ENCODE measurements around the gene VWA3A. TPM values are rescaled to one million over a fixed set of nuclear protein-coding genes. Genes with fewer than 3 reads are reported as not detected.
"Not testable (repeated sequence)": the region's sequence is repeated elsewhere in the genome, so short reads cannot be mapped to it uniquely, and the experiment has no call there.

The VWA3A gene, protein sequence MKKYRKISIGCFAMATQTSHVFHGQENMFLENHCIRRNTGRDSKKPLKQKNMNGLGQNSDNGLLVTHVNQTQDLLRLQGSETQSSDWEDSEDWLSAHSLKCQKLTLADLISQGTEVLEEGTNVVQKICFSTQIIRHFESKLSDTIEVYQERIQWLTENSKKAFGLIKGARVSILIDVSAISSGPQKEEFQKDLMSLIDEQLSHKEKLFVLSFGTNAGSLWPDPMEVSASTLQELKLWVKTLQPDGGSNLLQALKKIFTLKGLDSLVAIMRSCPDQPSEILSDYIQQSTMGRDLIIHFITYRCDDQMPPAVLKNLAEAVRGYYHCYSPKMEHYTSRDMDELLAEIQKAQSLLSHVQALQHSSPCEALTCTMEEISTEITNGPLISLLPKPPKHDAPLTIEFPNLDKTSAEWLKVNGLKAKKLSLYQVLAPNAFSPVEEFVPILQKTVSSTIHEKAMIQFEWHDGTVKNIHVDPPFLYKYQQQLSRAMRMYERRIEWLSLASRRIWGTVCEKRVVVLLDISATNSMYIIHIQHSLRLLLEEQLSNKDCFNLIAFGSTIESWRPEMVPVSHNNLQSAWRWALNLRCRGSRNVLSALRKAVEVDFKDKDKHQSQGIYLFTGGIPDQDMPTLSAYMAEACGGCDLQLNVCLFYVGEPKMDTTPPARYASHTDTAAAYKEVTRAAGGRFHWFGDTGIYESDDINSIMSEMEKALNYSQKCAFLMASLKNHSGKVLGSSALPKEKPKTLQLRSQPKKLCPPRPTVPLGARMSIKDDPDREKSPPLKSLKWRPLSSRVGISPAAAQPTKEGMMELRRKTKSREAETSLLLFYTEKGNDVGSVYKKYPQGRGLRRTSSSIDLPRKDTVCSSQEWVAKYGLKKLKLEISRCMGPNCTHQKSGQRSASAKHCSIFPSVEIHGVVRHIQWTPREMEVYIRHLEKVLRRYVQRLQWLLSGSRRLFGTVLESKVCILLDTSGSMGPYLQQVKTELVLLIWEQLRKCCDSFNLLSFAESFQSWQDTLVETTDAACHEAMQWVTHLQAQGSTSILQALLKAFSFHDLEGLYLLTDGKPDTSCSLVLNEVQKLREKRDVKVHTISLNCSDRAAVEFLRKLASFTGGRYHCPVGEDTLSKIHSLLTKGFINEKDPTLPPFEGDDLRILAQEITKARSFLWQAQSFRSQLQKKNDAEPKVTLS
- total RNA-seq, result 0.19 TPM in 1 of 2 replicates, not detected in the other

- H3K27ac Mint-ChIP-seq, result no peak within 1 kb of the TSS
- no peaks in the 10 kb centered on the region for H3K9me3 Mint-ChIP-seq
- peaks cover 8% of the 10 kb centered on the region for H3K27me3 Mint-ChIP-seq
- no peak for DNase-seq
- no peaks in the 10 kb centered on the region for H3K36me3 Mint-ChIP-seq (ENCODE audit: low read depth)
- intact Hi-C loops (cut with micrococcal nuclease), result no loop called here
- H3K4me1 Mint-ChIP-seq, result no peaks in the 10 kb centered on the region
- H3K4me3 Mint-ChIP-seq, result no peak within 1 kb of the TSS
Observed at GRCh38 chr16:22092143-22092933, at the start of gene VWA3A. Gene VWA3A, plus strand, starts transcription at chr16:22092541. Its CDS starts 97 bp downstream, at chr16:22092638.

- DNase-seq; H3K27me3 Mint-ChIP-seq; H3K27ac Mint-ChIP-seq; H3K9me3 Mint-ChIP-seq; H3K4me1 Mint-ChIP-seq; H3K36me3 Mint-ChIP-seq (ENCODE audit: low read depth); H3K4me3 Mint-ChIP-seq; intact Hi-C loops (cut with micrococcal nuclease): not testable (repeated sequence)
Observed at GRCh38 chr16:22043882-22044281, 48.5 kb upstream of the VWA3A start.

GRCh38 chr16:22045888-22046287 lies 46.5 kb upstream of the VWA3A start:
- intact Hi-C loops (cut with micrococcal nuclease); H3K27ac Mint-ChIP-seq; H3K27me3 Mint-ChIP-seq; H3K36me3 Mint-ChIP-seq (ENCODE audit: low read depth); H3K9me3 Mint-ChIP-seq; DNase-seq; H3K4me1 Mint-ChIP-seq; H3K4me3 Mint-ChIP-seq: not testable (repeated sequence)

DNA sequence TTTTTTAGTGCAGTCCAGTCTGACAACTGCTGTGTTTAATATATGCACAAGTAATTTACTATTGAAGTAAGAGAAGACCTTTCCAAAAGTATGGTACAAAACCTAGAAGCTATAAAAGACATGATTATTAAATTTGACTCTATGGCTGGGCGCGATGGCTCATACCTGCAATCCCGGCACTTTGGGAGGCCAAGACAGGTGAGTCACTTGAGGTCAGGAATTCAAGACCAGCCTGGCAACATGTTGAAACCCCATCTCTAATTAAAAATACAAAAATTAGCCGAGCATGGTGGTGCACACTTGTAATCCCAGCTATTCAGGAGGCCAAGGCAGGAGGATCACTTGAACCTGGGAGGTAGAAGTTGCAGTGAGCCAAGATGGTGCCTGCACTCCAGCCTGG lies 41.4 kb upstream of the VWA3A start:
- no peaks in the 10 kb centered on the region for H3K27me3 Mint-ChIP-seq
- no peak overlapping the region for H3K27ac Mint-ChIP-seq
- H3K4me3 Mint-ChIP-seq, result no peak overlapping the region
- intact Hi-C loops (cut with micrococcal nuclease), result loop anchor here (5.0 kb wide), 1 partner anchor 44 kb away; the partner anchor contains the start of gene MOSMO
- no peak for DNase-seq
- H3K36me3 Mint-ChIP-seq (ENCODE audit: low read depth), result no peaks in the 10 kb centered on the region
- H3K4me1 Mint-ChIP-seq, result peaks cover 18% of the 10 kb centered on the region
- no peaks in the 10 kb centered on the region for H3K9me3 Mint-ChIP-seq

- H3K9me3 Mint-ChIP-seq, result no peaks in the 10 kb centered on the region
- peaks cover 11% of the 10 kb centered on the region for H3K36me3 Mint-ChIP-seq (ENCODE audit: low read depth)
- H3K4me1 Mint-ChIP-seq, result peaks cover 19% of the 10 kb centered on the region
- intact Hi-C loops (cut with micrococcal nuclease), result loop anchor here (5.0 kb wide), 1 partner anchor 46 kb away; the partner anchor contains the start of gene MOSMO
- H3K4me3 Mint-ChIP-seq, result no peak overlapping the region
- H3K27me3 Mint-ChIP-seq, result no peaks in the 10 kb centered on the region
- DNase-seq, result no peak
- no peak overlapping the region for H3K27ac Mint-ChIP-seq
Observed at GRCh38 chr16:22052980-22053379, 39.4 kb upstream of the VWA3A start.

DNA sequence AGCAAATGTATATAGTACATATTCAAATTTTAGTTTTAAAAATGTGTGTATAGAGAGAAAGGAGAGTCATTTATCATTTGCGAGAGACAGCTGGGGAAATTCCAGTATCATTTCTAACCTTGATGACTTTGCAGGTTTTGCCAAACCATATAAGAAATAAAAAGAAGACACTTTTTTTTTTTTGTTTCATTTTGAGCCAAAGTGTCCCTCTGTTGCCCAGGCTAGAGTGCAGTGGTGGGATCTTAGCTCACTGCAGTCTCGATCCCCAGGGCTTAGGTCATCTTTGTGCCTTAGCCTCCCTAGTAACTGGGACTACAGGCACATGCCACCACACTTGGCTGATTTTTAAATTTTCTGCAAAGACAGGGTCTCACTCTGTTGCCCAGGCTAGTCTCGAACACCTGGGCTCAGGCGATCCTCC lies 38.4 kb upstream of the VWA3A start:
- no peak for DNase-seq
- Mint-ChIP-seq H3K36me3 (ENCODE audit: low read depth) (peaks cover 15% of the 10 kb centered on the region), H3K9me3 (peaks cover 4% of the 10 kb centered on the region), H3K4me3 (no peak overlapping the region), H3K4me1 (peaks cover 23% of the 10 kb centered on the region), H3K27me3 (no peaks in the 10 kb centered on the region), H3K27ac (peak overlapping the region; percentile 44)
- intact Hi-C loops (cut with micrococcal nuclease), result loop anchor here (5.0 kb wide), 1 partner anchor 47 kb away; the partner anchor contains the start of gene MOSMO

DNA sequence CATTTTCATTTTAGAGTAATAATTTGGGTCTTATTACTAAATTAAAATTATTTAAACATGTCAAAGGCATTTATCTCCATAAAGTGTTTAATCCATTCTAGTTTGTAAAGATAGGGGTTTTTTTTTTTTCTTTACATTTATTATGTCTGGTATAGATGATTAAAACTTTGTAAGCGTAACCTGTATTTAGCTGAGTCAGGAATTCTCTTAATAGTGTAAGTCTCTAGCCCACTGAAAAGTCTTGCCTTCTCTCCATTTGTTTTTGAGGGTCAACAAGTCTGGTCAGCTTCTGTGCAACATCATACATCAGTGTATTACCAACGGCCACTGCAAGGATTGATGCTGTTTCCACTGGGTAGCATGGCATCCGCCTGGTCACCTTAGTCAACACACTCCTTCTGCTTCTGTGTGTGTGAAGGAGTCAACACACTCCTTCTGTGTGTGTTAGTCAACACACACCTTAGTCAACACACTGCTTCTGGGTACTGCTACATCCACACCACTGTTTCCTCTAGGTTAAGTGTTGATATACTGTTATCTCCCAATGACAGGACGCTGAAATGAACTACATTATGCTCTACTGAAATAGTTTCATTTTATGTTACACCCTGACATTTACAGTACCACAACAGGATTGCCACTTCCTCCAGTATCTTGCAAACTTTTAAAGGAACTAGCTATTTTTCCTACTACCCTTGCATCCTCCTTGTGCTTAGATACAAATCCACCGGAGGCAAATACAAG lies 37.3 kb upstream of the VWA3A start:
- H3K9me3 Mint-ChIP-seq, result peaks cover 4% of the 10 kb centered on the region
- peak; percentile 66 for DNase-seq
- H3K27me3 Mint-ChIP-seq, result no peaks in the 10 kb centered on the region
- H3K27ac Mint-ChIP-seq, result peak overlapping the region; percentile 85
- H3K4me3 Mint-ChIP-seq, result peak overlapping the region; percentile 43
- H3K4me1 Mint-ChIP-seq, result peaks cover 27% of the 10 kb centered on the region
- peaks cover 18% of the 10 kb centered on the region for H3K36me3 Mint-ChIP-seq (ENCODE audit: low read depth)
- intact Hi-C loops (cut with micrococcal nuclease), result loop anchor here (5.0 kb wide), 1 partner anchor 48 kb away; the partner anchor contains the start of gene MOSMO

- peaks cover 27% of the 10 kb centered on the region for H3K4me1 Mint-ChIP-seq
- intact Hi-C loops (cut with micrococcal nuclease), result no loop called here
- no peak for DNase-seq
- H3K27me3 Mint-ChIP-seq, result no peaks in the 10 kb centered on the region
- peak overlapping the region; percentile 85 for H3K27ac Mint-ChIP-seq
- H3K36me3 Mint-ChIP-seq (ENCODE audit: low read depth), result peaks cover 18% of the 10 kb centered on the region
- peaks cover 4% of the 10 kb centered on the region for H3K9me3 Mint-ChIP-seq
- no peak overlapping the region for H3K4me3 Mint-ChIP-seq
Observed at GRCh38 chr16:22055881-22056280, 36.5 kb upstream of the VWA3A start.

DNA sequence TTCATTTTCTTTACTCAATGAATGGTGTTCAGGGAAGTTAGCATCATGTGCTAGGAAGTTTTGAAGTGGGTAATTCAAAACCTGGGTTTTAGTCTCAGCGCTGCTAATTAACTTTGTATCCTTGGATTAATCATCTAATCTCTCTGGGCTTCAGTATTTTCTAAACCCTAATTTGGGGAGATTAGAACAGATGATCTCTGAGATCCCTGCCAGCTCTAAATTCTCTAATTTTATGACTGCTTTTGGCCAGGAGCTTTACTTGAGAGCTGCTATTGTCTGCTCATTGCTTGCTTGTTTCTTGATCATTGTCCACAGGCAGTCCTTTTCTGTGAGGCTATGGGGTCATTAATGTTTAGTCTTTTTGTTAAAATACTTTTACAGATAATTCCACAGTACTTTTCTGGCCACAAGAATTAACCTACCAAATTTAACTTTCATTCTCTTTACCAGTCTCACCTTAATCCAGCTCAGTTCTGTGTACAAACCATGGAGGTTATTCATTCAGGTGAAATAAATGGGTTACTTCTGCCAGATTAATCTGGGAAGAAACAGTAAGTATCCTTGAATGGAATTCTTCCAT lies 28.4 kb upstream of the VWA3A start:
- Mint-ChIP-seq H3K9me3 (no peaks in the 10 kb centered on the region), H3K27me3 (no peaks in the 10 kb centered on the region), H3K4me3 (no peak overlapping the region), H3K4me1 (peaks cover 6% of the 10 kb centered on the region), H3K36me3 (ENCODE audit: low read depth) (peaks cover 20% of the 10 kb centered on the region), H3K27ac (no peak overlapping the region)
- intact Hi-C loops (cut with micrococcal nuclease), result no loop called here
- no peak for DNase-seq

GRCh38 chr16:22065252-22065651 lies 27.1 kb upstream of the VWA3A start:
- no peaks in the 10 kb centered on the region for H3K27me3 Mint-ChIP-seq
- intact Hi-C loops (cut with micrococcal nuclease), result no loop called here
- H3K27ac Mint-ChIP-seq, result no peak overlapping the region
- peaks cover 16% of the 10 kb centered on the region for H3K36me3 Mint-ChIP-seq (ENCODE audit: low read depth)
- H3K4me3 Mint-ChIP-seq, result no peak overlapping the region
- H3K4me1 Mint-ChIP-seq, result peaks cover 2% of the 10 kb centered on the region
- no peak for DNase-seq
- H3K9me3 Mint-ChIP-seq, result no peaks in the 10 kb centered on the region

DNA sequence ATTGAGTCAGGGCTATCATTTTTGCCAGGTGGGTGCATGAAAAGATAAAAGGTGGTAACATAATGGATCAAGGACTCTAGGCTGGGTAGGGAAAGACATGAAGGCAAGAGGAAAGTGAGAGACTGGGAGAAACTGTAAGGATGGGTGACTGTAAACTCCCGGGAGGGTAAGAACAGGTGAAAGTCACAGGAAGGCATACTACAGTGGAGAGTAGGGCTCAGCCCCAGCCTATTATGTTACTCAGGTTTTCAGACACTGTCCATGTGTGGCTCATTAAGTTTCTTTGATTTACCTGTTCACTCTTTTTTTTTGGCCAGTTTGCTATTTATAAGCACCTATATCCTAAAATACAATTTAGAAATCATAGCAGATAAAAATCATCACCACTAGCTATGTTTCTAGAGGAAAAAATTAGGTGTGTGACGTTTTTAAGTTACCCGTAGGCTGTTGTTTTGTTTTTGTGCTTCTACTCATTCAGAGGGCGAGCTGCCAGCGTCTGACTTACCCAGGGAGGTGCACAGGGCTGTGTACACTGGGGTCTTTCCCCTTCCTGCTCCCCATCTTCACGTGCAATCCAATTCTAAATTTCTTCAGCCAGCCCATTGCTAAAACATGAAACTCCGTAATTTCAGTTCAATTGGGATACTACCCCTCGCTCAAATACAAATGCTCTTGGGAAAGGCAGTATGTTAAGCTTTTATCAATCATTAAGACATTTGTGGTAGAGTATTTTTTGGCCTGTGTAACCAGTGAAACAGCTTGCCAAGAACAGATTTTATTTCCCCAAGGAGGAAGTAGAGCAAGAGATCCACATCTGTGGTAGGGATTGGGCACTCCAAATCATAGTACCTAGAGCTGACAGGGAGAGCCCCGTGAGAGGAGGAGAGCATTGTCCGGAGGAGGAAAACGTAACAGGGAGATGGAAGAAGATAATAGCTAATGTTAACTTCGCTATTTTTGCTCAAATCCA lies 21.7 kb upstream of the VWA3A start:
- no peaks in the 10 kb centered on the region for H3K9me3 Mint-ChIP-seq
- H3K27me3 Mint-ChIP-seq, result no peaks in the 10 kb centered on the region
- peaks cover 13% of the 10 kb centered on the region for H3K36me3 Mint-ChIP-seq (ENCODE audit: low read depth)
- no peak for DNase-seq
- no peak overlapping the region for H3K4me3 Mint-ChIP-seq
- no peaks in the 10 kb centered on the region for H3K4me1 Mint-ChIP-seq
- H3K27ac Mint-ChIP-seq, result no peak overlapping the region
- intact Hi-C loops (cut with micrococcal nuclease), result no loop called here

Measured in activated CD4-positive, alpha-beta T cell treated with anti-CD3 and anti-CD28 coated beads, Interleukin-2, amount 10 ng/mL, durations not matched to agents 24 days and 14 days (primary cell).